ENCODE results near the gene SUN1.

Gene SUN1

DNA sequence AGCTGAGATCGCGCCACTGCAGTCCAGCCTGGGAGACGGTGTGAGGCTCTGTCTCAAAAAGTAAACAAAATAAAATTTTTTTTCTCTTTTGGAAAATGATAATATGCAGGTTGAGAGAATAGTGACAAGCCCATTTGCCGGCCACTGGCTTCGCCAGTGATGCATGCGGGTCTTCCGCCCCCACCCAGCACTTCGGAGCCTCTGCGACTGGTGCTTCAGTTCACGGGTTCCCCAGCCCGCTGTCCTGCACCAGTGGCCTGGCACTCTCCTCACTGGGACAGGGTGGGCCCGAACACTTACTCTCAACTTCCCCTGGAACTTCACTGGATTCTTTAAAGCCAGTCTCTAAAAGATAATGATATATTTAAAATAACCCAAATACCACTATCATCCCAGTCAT, 2.7 kb downstream of the SUN1 start:
- H3K4me2 ChIP-seq (ENCODE audit: low read depth, low read length): no peak overlapping the region
- DNase-seq: no peak
- H3K27ac ChIP-seq (ENCODE audit: low read length): no peak overlapping the region
- no peaks in the 10 kb centered on the region for H3K9me3 ChIP-seq (replicated peaks; ENCODE audit: insufficient read depth, low read length)
- H3K36me3 ChIP-seq (replicated peaks; ENCODE audit: insufficient read depth, low read length): 0 out of 2 replicates have a peak, but pooled peaks cover 6% of the 10 kb centered on the region
- peaks cover 25% of the 10 kb centered on the region for H3F3A ChIP-seq (ENCODE audit: insufficient read depth, low read length)
- H3K79me2 ChIP-seq (ENCODE audit: low read length): peaks cover 77% of the 10 kb centered on the region
- no peak overlapping the region for H3K4me3 ChIP-seq (ENCODE audit: low read length)
- no peak overlapping the region for H3K9ac ChIP-seq (ENCODE audit: low read length)
- H3K27me3 ChIP-seq (replicated peaks; ENCODE audit: insufficient read depth, low read length): no peaks in the 10 kb centered on the region
- TF ChIP-seq, protein P1, sequence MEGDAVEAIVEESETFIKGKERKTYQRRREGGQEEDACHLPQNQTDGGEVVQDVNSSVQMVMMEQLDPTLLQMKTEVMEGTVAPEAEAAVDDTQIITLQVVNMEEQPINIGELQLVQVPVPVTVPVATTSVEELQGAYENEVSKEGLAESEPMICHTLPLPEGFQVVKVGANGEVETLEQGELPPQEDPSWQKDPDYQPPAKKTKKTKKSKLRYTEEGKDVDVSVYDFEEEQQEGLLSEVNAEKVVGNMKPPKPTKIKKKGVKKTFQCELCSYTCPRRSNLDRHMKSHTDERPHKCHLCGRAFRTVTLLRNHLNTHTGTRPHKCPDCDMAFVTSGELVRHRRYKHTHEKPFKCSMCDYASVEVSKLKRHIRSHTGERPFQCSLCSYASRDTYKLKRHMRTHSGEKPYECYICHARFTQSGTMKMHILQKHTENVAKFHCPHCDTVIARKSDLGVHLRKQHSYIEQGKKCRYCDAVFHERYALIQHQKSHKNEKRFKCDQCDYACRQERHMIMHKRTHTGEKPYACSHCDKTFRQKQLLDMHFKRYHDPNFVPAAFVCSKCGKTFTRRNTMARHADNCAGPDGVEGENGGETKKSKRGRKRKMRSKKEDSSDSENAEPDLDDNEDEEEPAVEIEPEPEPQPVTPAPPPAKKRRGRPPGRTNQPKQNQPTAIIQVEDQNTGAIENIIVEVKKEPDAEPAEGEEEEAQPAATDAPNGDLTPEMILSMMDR (IDR thresholded peaks at IDR 0.05; ENCODE audit: low read length): no peak
- TF ChIP-seq EZH2 (optimal IDR thresholded peaks at IDR 0.05; ENCODE audit: low read depth, low read length): no peak
- no peak for TF ChIP-seq EZH2phosphoT487 (IDR thresholded peaks at IDR 0.05; ENCODE audit: low read length)
- H2AFZ ChIP-seq (ENCODE audit: low read length): no peak overlapping the region
- H3K4me1 ChIP-seq (ENCODE audit: low read length): peaks cover 24% of the 10 kb centered on the region
- no peaks in the 10 kb centered on the region for H3K9me2 ChIP-seq (replicated peaks; ENCODE audit: insufficient read depth, low read length)
- no peaks in the 10 kb centered on the region for H4K20me1 ChIP-seq (ENCODE audit: insufficient read depth, low read length)

GRCh38 chr7:835485-836401, 3.5 kb downstream of the SUN1 start:
- no peak overlapping the region for H3K4me3 ChIP-seq (ENCODE audit: low read length)

DNA sequence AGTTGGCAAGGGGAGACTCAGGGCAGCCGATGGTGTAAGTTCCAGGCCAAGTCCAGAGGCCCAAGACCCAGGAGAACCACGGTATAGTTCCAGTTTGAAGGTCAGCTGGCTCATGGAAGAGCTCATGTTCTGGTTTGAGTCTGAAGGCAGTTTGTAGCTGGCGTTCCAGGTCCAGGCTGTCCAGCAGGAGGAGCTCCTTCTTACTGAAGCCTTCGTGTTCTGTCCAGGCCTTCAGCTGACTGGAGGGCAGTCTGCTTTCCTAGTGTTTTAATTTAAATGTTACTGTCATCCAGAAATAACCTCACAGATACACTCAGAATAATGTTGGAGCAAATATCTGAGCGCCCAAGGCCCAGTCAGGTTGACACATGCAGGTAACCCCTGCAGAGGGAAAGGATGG, 4.2 kb downstream of the SUN1 start:
- TF ChIP-seq, protein P1 (IDR thresholded peaks at IDR 0.05; ENCODE audit: low read length): no peak
- TF ChIP-seq EZH2 (optimal IDR thresholded peaks at IDR 0.05; ENCODE audit: low read depth, low read length) (no peak), EZH2phosphoT487 (IDR thresholded peaks at IDR 0.05; ENCODE audit: low read length) (no peak)
- no peaks in the 10 kb centered on the region for H3K9me2 ChIP-seq (replicated peaks; ENCODE audit: insufficient read depth, low read length)
- no peaks in the 10 kb centered on the region for H3K27me3 ChIP-seq (replicated peaks; ENCODE audit: insufficient read depth, low read length)
- peaks cover 14% of the 10 kb centered on the region for H3K4me1 ChIP-seq (ENCODE audit: low read length)
- H2AFZ ChIP-seq (ENCODE audit: low read length): no peak overlapping the region
- H3K4me2 ChIP-seq (ENCODE audit: low read depth, low read length): no peak overlapping the region
- no peak overlapping the region for H3K9ac ChIP-seq (ENCODE audit: low read length)
- H3K9me3 ChIP-seq (replicated peaks; ENCODE audit: insufficient read depth, low read length): no peaks in the 10 kb centered on the region
- 0 out of 2 replicates have a peak, but pooled peaks cover 6% of the 10 kb centered on the region for H3K36me3 ChIP-seq (replicated peaks; ENCODE audit: insufficient read depth, low read length)
- H3K79me2 ChIP-seq (ENCODE audit: low read length): peaks cover 70% of the 10 kb centered on the region
- no peak for DNase-seq
- H3K27ac ChIP-seq (ENCODE audit: low read length): no peak overlapping the region
- H3K4me3 ChIP-seq (ENCODE audit: low read length): no peak overlapping the region
- no peaks in the 10 kb centered on the region for H4K20me1 ChIP-seq (ENCODE audit: insufficient read depth, low read length)
- peaks cover 14% of the 10 kb centered on the region for H3F3A ChIP-seq (ENCODE audit: insufficient read depth, low read length)

More at GRCh38 chr7:835485-836401, 3.5 kb downstream of the SUN1 start:
- H3K27ac ChIP-seq (ENCODE audit: low read length): no peak overlapping the region
- H3K4me1 ChIP-seq (ENCODE audit: low read length): peaks cover 20% of the 10 kb centered on the region
- no peak overlapping the region for H3K4me2 ChIP-seq (ENCODE audit: low read depth, low read length)
- H3F3A ChIP-seq (ENCODE audit: insufficient read depth, low read length): peaks cover 20% of the 10 kb centered on the region
- DNase-seq: no peak
- H3K9ac ChIP-seq (ENCODE audit: low read length): no peak overlapping the region
- H3K79me2 ChIP-seq (ENCODE audit: low read length): peaks cover 74% of the 10 kb centered on the region
- no peaks in the 10 kb centered on the region for H3K27me3 ChIP-seq (replicated peaks; ENCODE audit: insufficient read depth, low read length)
- H2AFZ ChIP-seq (ENCODE audit: low read length): no peak overlapping the region
- no peaks in the 10 kb centered on the region for H4K20me1 ChIP-seq (ENCODE audit: insufficient read depth, low read length)
- TF ChIP-seq, protein P1 (IDR thresholded peaks at IDR 0.05; ENCODE audit: low read length): no peak
- no peak for TF ChIP-seq EZH2 (optimal IDR thresholded peaks at IDR 0.05; ENCODE audit: low read depth, low read length)
- no peaks in the 10 kb centered on the region for H3K9me3 ChIP-seq (replicated peaks; ENCODE audit: insufficient read depth, low read length)
- no peaks in the 10 kb centered on the region for H3K9me2 ChIP-seq (replicated peaks; ENCODE audit: insufficient read depth, low read length)
- 0 out of 2 replicates have a peak, but pooled peaks cover 6% of the 10 kb centered on the region for H3K36me3 ChIP-seq (replicated peaks; ENCODE audit: insufficient read depth, low read length)
